HEK293T (cell line): ENCODE data around the gene FLACC1.
"Not testable (repeated sequence)": the region's sequence is repeated elsewhere in the genome, so short reads cannot be mapped to it uniquely, and the experiment has no call there.

Source experiments
- ARNT ChIP-seq: fragments of 450-650 bp; IDR thresholded peaks from 2 replicates; pipeline ENCODE4 v1.6.1; 2017; ENCODE audit warnings: mild to moderate bottlenecking
- ELF4 ChIP-seq: fragments of 450-650 bp; IDR thresholded peaks from 2 replicates; pipeline ENCODE4 v1.6.1; 2017; ENCODE audit warnings: antibody characterized with exemption
- FOXA1 ChIP-seq: fragments of 450-650 bp; IDR thresholded peaks from 2 replicates; pipeline ENCODE4 v1.6.1; 2016; ENCODE audit warnings: mild to moderate bottlenecking
- SP1 ChIP-seq: fragments of 450-650 bp; IDR thresholded peaks from 2 replicates; pipeline ENCODE4 v1.6.1; 2017
- SUZ12 ChIP-seq: fragments of 450-650 bp; IDR thresholded peaks from 2 replicates; pipeline ENCODE4 v1.6.1; 2016; ENCODE audit warnings: mild to moderate bottlenecking
- ZNF384 ChIP-seq: fragments of 450-650 bp; IDR thresholded peaks from 2 replicates; pipeline ENCODE4 v1.6.1; 2016

DNA sequence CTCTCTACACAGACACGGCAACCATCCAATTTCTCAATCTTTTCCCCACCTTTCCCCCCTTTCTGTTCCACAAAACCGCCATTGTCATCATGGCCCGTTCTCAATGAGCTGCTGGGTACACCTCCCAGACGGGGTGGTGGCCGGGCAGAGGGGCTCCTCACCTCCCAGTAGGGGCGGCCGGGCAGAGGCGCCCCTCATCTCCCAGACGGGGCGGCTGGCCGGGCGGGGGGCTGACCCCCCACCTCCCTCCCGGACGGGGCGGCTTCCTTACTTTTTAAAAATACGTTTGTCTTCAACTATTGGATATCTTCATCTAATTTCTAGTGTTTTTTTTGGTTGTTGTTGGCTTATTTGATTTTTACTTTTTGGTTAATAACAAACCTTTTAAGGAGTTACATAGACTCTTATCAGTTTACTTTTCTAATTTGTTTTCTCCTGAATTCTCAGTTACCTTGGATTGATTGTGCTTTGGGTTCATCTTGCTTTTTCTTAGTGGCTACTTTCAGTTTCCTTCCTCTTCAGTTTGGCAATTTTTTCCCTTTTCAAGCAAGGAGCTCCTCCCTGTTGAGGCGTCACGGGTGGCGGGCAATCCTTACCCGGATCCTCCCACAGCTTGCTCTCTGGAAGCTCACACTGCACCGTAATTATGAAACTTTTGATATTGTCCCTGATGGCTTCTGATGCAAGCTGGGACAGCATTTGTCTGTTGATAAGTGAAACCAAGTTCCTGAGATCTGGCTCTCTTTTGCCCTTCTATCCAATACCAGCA is 117.8 kb downstream of the FLACC1 start:
- TF ChIP-seq ELF4, ZNF384, FOXA1, ARNT, SP1, SUZ12: not testable (repeated sequence)
